SU-DHL-6 (cell line): Measurements from ENCODE around the gene PDE4B.

Experiments used
- H2AFZ ChIP-seq: fragments of 200-600 bp; sonication (generic); 2 replicates; pipeline ENCODE4 v1.6.1; 2014; ENCODE audit warnings: low read depth, mild to moderate bottlenecking, moderate library complexity, mixed read lengths, antibody characterized with exemption, low read length; ENCODE audit not compliant: severe bottlenecking
- H3F3A ChIP-seq: fragments of 200-600 bp; shearing (Covaris generic); 2 replicates; pipeline ENCODE4 v1.6.0; 2016; ENCODE audit warnings: antibody characterized with exemption, mild to moderate bottlenecking; ENCODE audit not compliant: insufficient read depth
- H3K27ac ChIP-seq: fragments of 200-600 bp; sonication (generic); 2 replicates; pipeline ENCODE4 v1.5.1; 2016; ENCODE audit warnings: low read depth, mild to moderate bottlenecking, low read length, moderate library complexity, mixed read lengths
- H3K27me3 ChIP-seq: fragments of 200-600 bp; sonication (generic), shearing (Covaris generic); 2 replicates; pipeline ENCODE4 v1.6.0; 2014; ENCODE audit warnings: mild to moderate bottlenecking, low read length
- H3K36me3 ChIP-seq: fragments of 200-600 bp; sonication (generic); 2 replicates; pipeline ENCODE4 v1.6.1; 2014; ENCODE audit warnings: mild to moderate bottlenecking, low read length, mixed read lengths
- H3K4me2 ChIP-seq: fragments of 300-600, 200-600 bp; shearing (Covaris generic), sonication (generic); 2 replicates; pipeline ENCODE4 v1.6.0; 2014; ENCODE audit warnings: low read length, low read depth, mild to moderate bottlenecking; ENCODE audit not compliant: poor library complexity, severe bottlenecking
- H3K4me3 ChIP-seq: fragments of 200-600 bp; sonication (generic); 2 replicates; pipeline ENCODE4 v1.5.1; 2014; ENCODE audit warnings: antibody characterized with exemption, low read length, mild to moderate bottlenecking, mixed read lengths; ENCODE audit not compliant: insufficient read depth, poor library complexity, severe bottlenecking
- H3K79me2 ChIP-seq: fragments of 200-600 bp; sonication (generic); 2 replicates; pipeline ENCODE4 v1.6.1; 2014; ENCODE audit warnings: mild to moderate bottlenecking, low read length, moderate library complexity; ENCODE audit not compliant: insufficient read depth
- H3K9ac ChIP-seq: fragments of 200-600 bp; sonication (generic); 2 replicates; pipeline ENCODE4 v1.7.0; 2014; ENCODE audit warnings: mild to moderate bottlenecking, low read length
- H3K9me2 ChIP-seq: fragments of 200-600 bp; sonication (generic); replicated peaks from 2 replicates; pipeline ENCODE4 v1.6.1; 2014; ENCODE audit warnings: low read length; ENCODE audit not compliant: insufficient read depth
- H3K9me3 ChIP-seq: fragments of 200-600 bp; sonication (generic); 2 replicates; pipeline ENCODE4 v1.6.1; 2014; ENCODE audit warnings: low read length, mixed read lengths; ENCODE audit not compliant: insufficient read depth
- H4K20me1 ChIP-seq: fragments of 200-600 bp; sonication (generic); 2 replicates; pipeline ENCODE4 v1.6.1; 2014; ENCODE audit warnings: low read depth, mild to moderate bottlenecking, antibody characterized with exemption, low read length, moderate library complexity, mixed read lengths
- CTCF ChIP-seq: fragments of 200-600 bp; sonication (generic); IDR thresholded peaks from one replicate; pipeline ENCODE4 v1.5.1; 2017; ENCODE audit warnings: antibody characterized with exemption, mild to moderate bottlenecking, low read length, moderate library complexity; ENCODE audit not compliant: insufficient read depth, poor library complexity, severe bottlenecking
- EZH2phosphoT487 ChIP-seq: fragments of 200-600 bp; sonication (generic), shearing (Covaris generic); conservative IDR thresholded peaks from 2 replicates; pipeline ENCODE4 v1.6.1; 2018; ENCODE audit warnings: mild to moderate bottlenecking, antibody characterized with exemption, low read length, moderate library complexity, mixed read lengths

Gene PDE4B

GRCh38 chr1:66275601-66276023 is 482.9 kb downstream of the PDE4B start:
- H3K9me3 ChIP-seq = no peaks in the 10 kb centered on the region
- H3K9ac ChIP-seq = no peak overlapping the region
- H3F3A ChIP-seq = no peaks in the 10 kb centered on the region
- no peaks in the 10 kb centered on the region for H3K79me2 ChIP-seq
- no peak overlapping the region for H3K4me2 ChIP-seq
- H4K20me1 ChIP-seq = no peaks in the 10 kb centered on the region
- H3K27ac ChIP-seq = no peak overlapping the region
- H3K27me3 ChIP-seq = no peaks in the 10 kb centered on the region
- H3K36me3 ChIP-seq = no peaks in the 10 kb centered on the region
- no peak for TF ChIP-seq CTCF
- no peak for TF ChIP-seq EZH2phosphoT487
- H3K9me2 ChIP-seq = no peaks in the 10 kb centered on the region
- no peak overlapping the region for H3K4me3 ChIP-seq
- H2AFZ ChIP-seq = no peak overlapping the region

- H3K27me3 ChIP-seq = no peaks in the 10 kb centered on the region
- H2AFZ ChIP-seq = no peak overlapping the region
- H3K4me3 ChIP-seq = no peak overlapping the region
- H3K9me2 ChIP-seq = no peaks in the 10 kb centered on the region
- no peaks in the 10 kb centered on the region for H3F3A ChIP-seq
- no peak overlapping the region for H3K27ac ChIP-seq
- TF ChIP-seq CTCF = no peak
- TF ChIP-seq EZH2phosphoT487 = no peak
- no peak overlapping the region for H3K4me2 ChIP-seq
- H3K9ac ChIP-seq = no peak overlapping the region
- H3K79me2 ChIP-seq = no peaks in the 10 kb centered on the region
- no peaks in the 10 kb centered on the region for H4K20me1 ChIP-seq
- no peaks in the 10 kb centered on the region for H3K9me3 ChIP-seq
- no peaks in the 10 kb centered on the region for H3K36me3 ChIP-seq
These were observed 483.5 kb downstream of the PDE4B start for GRCh38 chr1:66276218-66276617.

- TF ChIP-seq CTCF (no peak), EZH2phosphoT487 (no peak)
- no peak overlapping the region for H3K9ac ChIP-seq
- no peaks in the 10 kb centered on the region for H3K79me2 ChIP-seq
- H4K20me1 ChIP-seq = no peaks in the 10 kb centered on the region
- H3K9me3 ChIP-seq = no peaks in the 10 kb centered on the region
- H3K36me3 ChIP-seq = no peaks in the 10 kb centered on the region
- no peaks in the 10 kb centered on the region for H3K27me3 ChIP-seq
- H3K27ac ChIP-seq = peak overlapping the region; percentile 24; the same call in 1 of the 2 replicates
- no peaks in the 10 kb centered on the region for H3K9me2 ChIP-seq
- H3K4me2 ChIP-seq = no peak overlapping the region
- no peak overlapping the region for H2AFZ ChIP-seq
- H3K4me3 ChIP-seq = no peak overlapping the region
- H3F3A ChIP-seq = no peaks in the 10 kb centered on the region
These were observed 485.7 kb downstream of the PDE4B start for GRCh38 chr1:66278260-66279021.
